H9 (cell line): ENCODE results near the gene SLC4A7. TPM values are rescaled to one million over a fixed set of nuclear protein-coding genes. Genes with fewer than 3 reads are reported as not detected.

ENCODE experiments used
- DNase-seq: peaks from one replicate; pipeline ENCODE4 v3.0.0-alpha.2; 2017
- H2AFZ ChIP-seq: one replicate; pipeline ENCODE4 v1.6.1; 2013; ENCODE audit warnings: mild to moderate bottlenecking, low read length, control low read depth, moderate library complexity
- H2AK5ac ChIP-seq: 2 replicates; pipeline ENCODE4 v1.6.1; 2013; ENCODE audit warnings: low read length, control low read depth, mixed read lengths; ENCODE audit not compliant: insufficient read length
- H2BK120ac ChIP-seq: one replicate; pipeline ENCODE4 v1.6.1; 2013; ENCODE audit warnings: low read depth, mild to moderate bottlenecking, low read length, control low read depth, inconsistent platforms; ENCODE audit not compliant: poor library complexity, severe bottlenecking
- H2BK12ac ChIP-seq: 2 replicates; pipeline ENCODE4 v1.6.1; 2013; ENCODE audit warnings: low read length, control low read depth, mixed read lengths, low read depth; ENCODE audit not compliant: insufficient read length
- H2BK15ac ChIP-seq: 2 replicates; pipeline ENCODE4 v1.6.1; 2013; ENCODE audit warnings: low read depth, low read length, control low read depth
- H2BK20ac ChIP-seq: one replicate; pipeline ENCODE4 v1.6.1; 2013; ENCODE audit warnings: low read depth, mild to moderate bottlenecking, low read length, control low read depth, inconsistent platforms; ENCODE audit not compliant: poor library complexity, severe bottlenecking
- H2BK5ac ChIP-seq: 2 replicates; pipeline ENCODE4 v1.6.1; 2013; ENCODE audit warnings: low read length, control low read depth, mixed read lengths; ENCODE audit not compliant: insufficient read length
- H3K14ac ChIP-seq: 2 replicates; pipeline ENCODE4 v1.6.1; 2013; ENCODE audit warnings: low read length, control low read depth; ENCODE audit not compliant: insufficient read depth
- H3K18ac ChIP-seq: 2 replicates; pipeline ENCODE4 v1.6.1; 2013; ENCODE audit warnings: low read depth, mild to moderate bottlenecking, mixed read lengths, low read length, control low read depth; ENCODE audit not compliant: insufficient read length
- H3K23ac ChIP-seq: 2 replicates; pipeline ENCODE4 v1.6.1; 2013; ENCODE audit warnings: low read length, control low read depth, mixed read lengths, low read depth; ENCODE audit not compliant: insufficient read length
- H3K23me2 ChIP-seq: 2 replicates; pipeline ENCODE4 v1.6.1; 2013; ENCODE audit warnings: low read depth, mild to moderate bottlenecking, mixed read lengths, low read length, control low read depth; ENCODE audit not compliant: insufficient read length, poor library complexity, severe bottlenecking
- H3K27ac ChIP-seq: 2 replicates; pipeline ENCODE4 v1.5.1; 2013; ENCODE audit warnings: low read length, control low read depth, mixed read lengths, low read depth; ENCODE audit not compliant: insufficient read length
- H3K27me3 ChIP-seq: 2 replicates; pipeline ENCODE4 v1.6.1; 2013; ENCODE audit warnings: low read length, control low read depth, inconsistent platforms; ENCODE audit not compliant: insufficient read depth
- H3K4ac ChIP-seq: 2 replicates; pipeline ENCODE4 v1.6.1; 2013; ENCODE audit warnings: low read depth, mild to moderate bottlenecking, control low read depth, inconsistent platforms, low read length, moderate library complexity
- H3K4me1 ChIP-seq: 2 replicates; pipeline ENCODE4 v1.6.1; 2013; ENCODE audit warnings: low read length, control low read depth, inconsistent platforms; ENCODE audit not compliant: insufficient read depth
- H3K4me2 ChIP-seq: 2 replicates; pipeline ENCODE4 v1.6.1; 2013; ENCODE audit warnings: low read length, control low read depth, mixed read lengths; ENCODE audit not compliant: insufficient read length, insufficient read depth
- H3K56ac ChIP-seq: 2 replicates; pipeline ENCODE4 v1.6.1; 2013; ENCODE audit warnings: low read depth, mild to moderate bottlenecking, mixed read lengths, low read length, control low read depth; ENCODE audit not compliant: insufficient read length
- H3K79me1 ChIP-seq: 2 replicates; pipeline ENCODE4 v1.6.1; 2013; ENCODE audit warnings: low read depth, mild to moderate bottlenecking, moderate library complexity, low read length, control low read depth, inconsistent platforms; ENCODE audit not compliant: insufficient read depth, poor library complexity, severe bottlenecking
- H3K79me2 ChIP-seq: 2 replicates; pipeline ENCODE4 v1.6.1; 2013; ENCODE audit warnings: low read length, control low read depth, inconsistent platforms; ENCODE audit not compliant: insufficient read depth
- H3K9ac ChIP-seq: 2 replicates; pipeline ENCODE4 v1.6.1; 2013; ENCODE audit warnings: low read length, control low read depth, mixed read lengths; ENCODE audit not compliant: insufficient read length; ENCODE audit errors: extremely low read depth
- H3K9me3 ChIP-seq: one replicate; pipeline ENCODE4 v1.6.1; 2013; ENCODE audit warnings: low read depth, low read length, inconsistent platforms; ENCODE audit not compliant: control insufficient read depth
- H3T11ph ChIP-seq: one replicate; pipeline ENCODE4 v1.6.1; 2013; ENCODE audit warnings: mild to moderate bottlenecking, low read length, control low read depth, inconsistent platforms
- H4K20me1 ChIP-seq: one replicate; pipeline ENCODE4 v1.6.1; 2013; ENCODE audit not compliant: control insufficient read depth, insufficient read length, insufficient read depth
- H4K5ac ChIP-seq: 2 replicates; pipeline ENCODE4 v1.6.1; 2013; ENCODE audit warnings: low read depth, mild to moderate bottlenecking, mixed read lengths, low read length, control low read depth; ENCODE audit not compliant: insufficient read length
- H4K8ac ChIP-seq: replicated peaks from 2 replicates; pipeline ENCODE4 v1.6.1; 2013; ENCODE audit warnings: low read length, control low read depth, mixed read lengths, low read depth; ENCODE audit not compliant: insufficient read length
- H4K91ac ChIP-seq: 2 replicates; pipeline ENCODE4 v1.6.1; 2013; ENCODE audit warnings: low read depth, mild to moderate bottlenecking, moderate library complexity, mixed read lengths, low read length, control low read depth; ENCODE audit not compliant: insufficient read length
- H3K27ac Mint-ChIP-seq, 3 experiments: 2 replicates in 2 of 3; 3 replicates in 1 of 3; pipeline ENCODE4 v1.8.0; 2020 to 2021; ENCODE audit warnings: mixed read lengths in 3 of 3, mild to moderate bottlenecking in 1 of 3, moderate library complexity in 1 of 3
- H3K27me3 Mint-ChIP-seq: 2 replicates; pipeline ENCODE4 v1.8.0; 2021; ENCODE audit warnings: low read depth, mild to moderate bottlenecking, moderate library complexity, mixed read lengths
- H3K36me3 Mint-ChIP-seq, 3 experiments: 2 replicates in 2 of 3; 3 replicates in 1 of 3; pipeline ENCODE4 v1.8.0; 2020 to 2021; ENCODE audit warnings: low read depth in 3 of 3, mixed read lengths in 3 of 3; ENCODE audit not compliant: insufficient read depth in 1 of 3
- H3K4me1 Mint-ChIP-seq, 2 experiments: 2 replicates each; pipeline ENCODE4 v1.8.0; 2020; ENCODE audit warnings: mixed read lengths in 2 of 2
- H3K4me3 Mint-ChIP-seq, 2 experiments: 2 replicates in 1 of 2; 3 replicates in 1 of 2; pipeline ENCODE4 v1.8.0; 2020 to 2021; ENCODE audit warnings: mild to moderate bottlenecking in 2 of 2, mixed read lengths in 2 of 2, moderate library complexity in 1 of 2
- H3K9me3 Mint-ChIP-seq, 2 experiments: 2 replicates in 1 of 2; 3 replicates in 1 of 2; pipeline ENCODE4 v1.8.0; 2020; ENCODE audit warnings: mild to moderate bottlenecking in 2 of 2, mixed read lengths in 2 of 2, moderate library complexity in 1 of 2
- WGBS: extraction: QIAGEN DNeasy Blood & Tissue Kit; methylation state at CpG from one replicate; pipeline ENCODE4 v1.1.7; 2013; ENCODE audit warnings: missing lambda C conversion rate, low lambda C conversion rate, mixed read lengths; ENCODE audit not compliant: insufficient read length; ENCODE audit errors: extremely low coverage; 5-methylcytosine and 5-hydroxymethylcytosine counted together
- total RNA-seq: library from RNA; stranded (reverse); gene quantifications from 2 replicates; pipeline ENCODE4 v1.2.1, GENCODE V29; 2021
- TF ChIP-seq, protein P1 (sequence below): fragments of 200-600 bp; sonication (generic); conservative IDR thresholded peaks from 3 replicates; pipeline ENCODE4 v1.8.0; 2021; ENCODE audit warnings: antibody characterized with exemption, mild to moderate bottlenecking

The SLC4A7 gene
- total RNA-seq, 1 experiment from 2014 or later: 46.1 TPM

DNA sequence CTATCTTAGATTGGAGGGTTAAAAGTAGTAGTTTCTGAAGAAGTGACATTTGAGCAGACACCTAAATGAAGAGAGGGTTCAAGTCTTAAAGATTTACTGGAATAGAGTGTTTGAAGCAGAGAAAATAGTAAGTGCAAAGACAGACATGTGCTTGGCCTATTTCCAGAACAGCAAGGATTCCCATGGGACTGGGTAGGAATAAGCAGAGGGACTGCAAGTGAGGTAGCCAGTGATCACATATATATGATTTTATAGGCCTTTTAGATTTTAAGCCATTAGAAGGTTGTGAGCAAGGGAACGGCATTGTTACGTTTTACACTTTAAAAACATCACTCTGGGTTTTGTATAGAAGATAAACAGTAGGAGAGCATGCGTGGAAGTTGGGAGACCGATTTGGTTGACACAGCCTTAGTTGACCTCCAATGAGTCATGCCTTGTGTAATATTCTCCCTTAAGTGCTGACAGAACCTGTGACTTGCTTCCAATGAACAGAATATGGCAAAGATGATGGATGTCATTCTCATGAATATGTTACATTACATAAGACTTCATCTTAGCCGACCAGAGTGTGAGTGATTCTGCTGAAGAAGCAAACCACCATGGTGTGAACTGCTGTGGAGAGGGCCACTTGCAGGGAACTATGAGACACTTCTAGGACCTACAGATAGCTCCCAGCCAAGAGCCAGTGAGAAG is 37.1 kb upstream of the SLC4A7 start:
- Histone ChIP-seq H3K9me3 (no peaks in the 10 kb centered on the region), H2BK20ac (no peak overlapping the region), H3K23me2 (no peaks in the 10 kb centered on the region), H2AK5ac (no peak overlapping the region), H4K20me1 (no peaks in the 10 kb centered on the region), H3K23ac (no peak overlapping the region), H2BK120ac (no peak overlapping the region), H3K27ac (no peak overlapping the region), H4K5ac (no peak overlapping the region), H4K91ac (no peak overlapping the region), H3K4ac (no peak overlapping the region), H3K79me1 (no peaks in the 10 kb centered on the region), H4K8ac (no peak overlapping the region), H2BK12ac (no peak overlapping the region), H3K27me3 (no peaks in the 10 kb centered on the region), H3T11ph (no peak overlapping the region), H3K18ac (no peak overlapping the region), H3K4me1 (peaks cover 4% of the 10 kb centered on the region), H3K9ac (no peak overlapping the region), H3K79me2 (no peaks in the 10 kb centered on the region), H2BK15ac (no peak overlapping the region), H3K4me2 (no peak overlapping the region), H3K56ac (no peak overlapping the region), H3K14ac (no peak overlapping the region), H2BK5ac (no peak overlapping the region), H2AFZ (no peak overlapping the region)
- Mint-ChIP-seq H3K4me1 (peaks cover 13 to 14% of the 10 kb centered on the region in 2 experiments), H3K4me3 (no peak overlapping the region), H3K36me3 (no peaks in the 10 kb centered on the region), H3K27me3 (no peaks in the 10 kb centered on the region), H3K27ac (no peak overlapping the region), H3K9me3 (no peaks in the 10 kb centered on the region)
- TF ChIP-seq, protein P1, sequence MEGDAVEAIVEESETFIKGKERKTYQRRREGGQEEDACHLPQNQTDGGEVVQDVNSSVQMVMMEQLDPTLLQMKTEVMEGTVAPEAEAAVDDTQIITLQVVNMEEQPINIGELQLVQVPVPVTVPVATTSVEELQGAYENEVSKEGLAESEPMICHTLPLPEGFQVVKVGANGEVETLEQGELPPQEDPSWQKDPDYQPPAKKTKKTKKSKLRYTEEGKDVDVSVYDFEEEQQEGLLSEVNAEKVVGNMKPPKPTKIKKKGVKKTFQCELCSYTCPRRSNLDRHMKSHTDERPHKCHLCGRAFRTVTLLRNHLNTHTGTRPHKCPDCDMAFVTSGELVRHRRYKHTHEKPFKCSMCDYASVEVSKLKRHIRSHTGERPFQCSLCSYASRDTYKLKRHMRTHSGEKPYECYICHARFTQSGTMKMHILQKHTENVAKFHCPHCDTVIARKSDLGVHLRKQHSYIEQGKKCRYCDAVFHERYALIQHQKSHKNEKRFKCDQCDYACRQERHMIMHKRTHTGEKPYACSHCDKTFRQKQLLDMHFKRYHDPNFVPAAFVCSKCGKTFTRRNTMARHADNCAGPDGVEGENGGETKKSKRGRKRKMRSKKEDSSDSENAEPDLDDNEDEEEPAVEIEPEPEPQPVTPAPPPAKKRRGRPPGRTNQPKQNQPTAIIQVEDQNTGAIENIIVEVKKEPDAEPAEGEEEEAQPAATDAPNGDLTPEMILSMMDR: no peak
- DNase-seq: no peak
- no CpG with 5 or more reads among the region's 5 CpGs for WGBS
